GM12872 (cell line): ENCODE measurements around the gene WDR1.

ENCODE experiments used
- CTCF ChIP-seq: IDR thresholded peaks from 3 replicates; pipeline ENCODE4 v1.5.1; 2011; ENCODE audit warnings: low read depth, mild to moderate bottlenecking, low read length, moderate library complexity; ENCODE audit not compliant: insufficient read depth

WDR1 gene

GRCh38 chr4:10079256-10079655 is 37.3 kb downstream of the WDR1 start:
- no peak for TF ChIP-seq CTCF

- no peak for TF ChIP-seq CTCF
These were observed 37.9 kb downstream of the WDR1 start for GRCh38 chr4:10078481-10079233.

- TF ChIP-seq CTCF = no peak
These were observed 38.9 kb downstream of the WDR1 start for GRCh38 chr4:10077483-10078335.

- no peak for TF ChIP-seq CTCF
These were observed 39.5 kb downstream of the WDR1 start for GRCh38 chr4:10077076-10077475.

- TF ChIP-seq CTCF = no peak
These were observed 40.6 kb downstream of the WDR1 start for GRCh38 chr4:10075953-10076391.

- no peak for TF ChIP-seq CTCF
These were observed 41.3 kb downstream of the WDR1 start for GRCh38 chr4:10075158-10075863.

GRCh38 chr4:10074767-10075105 is 41.9 kb downstream of the WDR1 start:
- peak; percentile 27; the same call in 1 of the 3 replicates for TF ChIP-seq CTCF
